HG02938 (cell line): Measurements from ENCODE around the gene TMEM50A.
"Not testable (repeated sequence)": the region's sequence is repeated elsewhere in the genome, so short reads cannot be mapped to it uniquely, and the experiment has no call there.

ENCODE experiments used
- ATAC-seq: cut with Tn5 transposase; IDR thresholded peaks from one replicate; pipeline ENCODE4 v1.9.1; 2021; ENCODE audit warnings: mild to moderate bottlenecking, moderate library complexity; ENCODE audit not compliant: unreplicated experiment

TMEM50A gene

GRCh38 chr1:25329950-25330349, 8.2 kb upstream of the TMEM50A start:
- ATAC-seq, result not testable (repeated sequence)

- peak; percentile 19 for ATAC-seq
These were observed 1.2 kb upstream of the TMEM50A start for GRCh38 chr1:25336922-25337354.

- peak; percentile 40 for ATAC-seq
These were observed 499 bp upstream of the TMEM50A start for GRCh38 chr1:25337483-25338187.

- ATAC-seq, result no peak
These were observed 852 bp downstream of the TMEM50A start for GRCh38 chr1:25338986-25339385.

GRCh38 chr1:25341746-25342145, 3.6 kb downstream of the TMEM50A start:
- ATAC-seq, result no peak

- no peak for ATAC-seq
These were observed 4.7 kb downstream of the TMEM50A start for GRCh38 chr1:25342846-25343245.

- no peak for ATAC-seq
These were observed 5.7 kb downstream of the TMEM50A start for GRCh38 chr1:25343872-25344271.

GRCh38 chr1:25347556-25347955, 9.4 kb downstream of the TMEM50A start:
- ATAC-seq, result no peak

- no peak for ATAC-seq
These were observed 11.5 kb downstream of the TMEM50A start for GRCh38 chr1:25349606-25350005.

GRCh38 chr1:25355841-25356395, 17.8 kb downstream of the TMEM50A start:
- no peak for ATAC-seq

- no peak for ATAC-seq
These were observed 18.3 kb downstream of the TMEM50A start for GRCh38 chr1:25356441-25356840.

GRCh38 chr1:25356848-25357247, 18.7 kb downstream of the TMEM50A start:
- ATAC-seq, result no peak

- no peak for ATAC-seq
These were observed 22.8 kb downstream of the TMEM50A start for GRCh38 chr1:25360596-25361581.

- no peak for ATAC-seq
These were observed 23.8 kb downstream of the TMEM50A start for GRCh38 chr1:25361901-25362300.

GRCh38 chr1:25362634-25363559, 24.8 kb downstream of the TMEM50A start:
- not testable (repeated sequence) for ATAC-seq

- no peak for ATAC-seq
These were observed 31.1 kb downstream of the TMEM50A start for GRCh38 chr1:25369241-25369640.

GRCh38 chr1:25369691-25370271, 31.6 kb downstream of the TMEM50A start:
- not testable (repeated sequence) for ATAC-seq

GRCh38 chr1:25371757-25372156, 33.6 kb downstream of the TMEM50A start:
- ATAC-seq, result not testable (repeated sequence)

GRCh38 chr1:25378367-25378766, 40.2 kb downstream of the TMEM50A start:
- ATAC-seq, result not testable (repeated sequence)

GRCh38 chr1:25382543-25382942, 44.4 kb downstream of the TMEM50A start:
- not testable (repeated sequence) for ATAC-seq
